ENCODE measurements around the gene SLC22A16.
"Not testable (repeated sequence)": the region's sequence is repeated elsewhere in the genome, so short reads cannot be mapped to it uniquely, and the experiment has no call there.

The SLC22A16 gene

GRCh38 chr6:110476046-110476849 lies at the start of gene SLC22A16:
TSS of gene SLC22A16 (minus strand) at chr6:110476613. CDS start at chr6:110476574, 39 bp downstream.
- H3K4me1 Mint-ChIP-seq: peaks cover 7 to 16% of the 10 kb centered on the region in 2 donors

DNA sequence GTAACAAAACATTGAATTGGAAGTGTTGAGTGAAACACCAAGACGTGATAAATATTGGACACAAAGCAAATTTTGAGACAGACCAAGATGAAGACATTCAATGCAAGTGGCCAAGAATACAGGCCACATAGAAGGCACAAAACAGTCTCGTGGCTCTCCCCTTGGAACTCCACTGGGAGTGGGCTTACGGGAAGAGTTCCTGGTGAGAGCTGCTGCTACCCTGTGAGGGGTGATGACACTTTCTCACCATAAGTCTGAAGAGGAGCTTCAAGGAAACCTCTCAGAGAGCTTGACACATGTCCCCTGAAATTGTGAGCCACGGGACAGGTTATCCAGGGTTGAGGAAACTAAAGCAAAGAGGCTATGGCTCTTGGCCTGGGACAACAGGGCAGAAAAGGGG lies 48.6 kb upstream of the SLC22A16 start:
- no peaks in the 10 kb centered on the region for H3K36me3 Mint-ChIP-seq
- no peak for DNase-seq

More at GRCh38 chr6:110476046-110476849, at the start of gene SLC22A16:
- Mint-ChIP-seq H3K36me3 (no peaks in the 10 kb centered on the region), H3K27ac (peak within 1 kb of the TSS; percentile 43), H3K27me3 (peaks cover 16 to 28% of the 10 kb centered on the region in 2 donors), H3K4me3 (peak within 1 kb of the TSS; percentile 86 to 89), H3K9me3 (peaks cover 4 to 7% of the 10 kb centered on the region in 2 donors)
- peak; percentile 11 for DNase-seq
- ATAC-seq (replicated peaks): peak; percentile 62 to 69

GRCh38 chr6:110524305-110524704 lies 47.9 kb upstream of the SLC22A16 start:
- H3K27ac Mint-ChIP-seq: no peak overlapping the region
- peaks cover 4 to 7% of the 10 kb centered on the region in 2 donors for H3K4me1 Mint-ChIP-seq
- H3K4me3 Mint-ChIP-seq: no peak overlapping the region
- H3K27me3 Mint-ChIP-seq: no peaks in the 10 kb centered on the region
- DNase-seq: no peak
- ATAC-seq (replicated peaks): no peak
- no peaks in the 10 kb centered on the region for H3K9me3 Mint-ChIP-seq
- no peaks in the 10 kb centered on the region for H3K36me3 Mint-ChIP-seq

More for the DNA sequence above, 48.6 kb upstream of the SLC22A16 start:
- no peak overlapping the region for H3K4me3 Mint-ChIP-seq
- H3K9me3 Mint-ChIP-seq: no peaks in the 10 kb centered on the region
- ATAC-seq (replicated peaks): no peak
- no peak overlapping the region for H3K27ac Mint-ChIP-seq
- no peaks in the 10 kb centered on the region for H3K27me3 Mint-ChIP-seq
- H3K4me1 Mint-ChIP-seq: peaks cover 10 to 12% of the 10 kb centered on the region in 2 donors

DNA sequence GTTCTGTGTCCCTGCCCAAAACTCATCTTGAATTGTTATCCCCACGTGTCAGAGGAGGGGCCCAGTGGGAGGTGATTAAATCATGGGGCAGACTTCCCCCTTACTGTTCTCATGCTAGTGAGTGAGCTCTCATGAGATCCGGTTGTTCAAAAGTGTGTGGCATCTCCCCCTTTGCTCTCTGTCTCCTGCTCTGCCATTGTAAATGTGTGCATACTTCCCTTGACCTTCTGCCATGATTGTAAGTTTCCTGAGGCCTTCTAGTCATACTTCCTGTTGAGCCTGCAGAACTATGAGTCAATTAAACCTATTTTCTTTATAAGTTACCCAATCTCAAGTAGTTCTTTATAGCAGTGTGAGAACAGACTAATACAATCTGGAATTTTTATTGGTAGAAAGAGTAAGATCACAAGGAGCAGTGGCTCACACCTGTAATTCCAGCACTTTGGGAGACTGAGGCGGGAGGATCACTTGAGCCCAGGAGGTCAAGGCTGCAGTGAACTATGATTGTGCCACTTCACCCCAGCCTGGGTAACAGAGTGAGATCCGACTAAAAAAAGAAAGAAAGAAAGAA lies 47.1 kb upstream of the SLC22A16 start:
- DNase-seq (no peak), ATAC-seq (replicated peaks) (no peak)
- H3K36me3 Mint-ChIP-seq: no peaks in the 10 kb centered on the region

GRCh38 chr6:110522427-110522826 lies 46.0 kb upstream of the SLC22A16 start:
- peaks cover 0 to under 1% of the 10 kb centered on the region in 2 donors for H3K27me3 Mint-ChIP-seq

More for the DNA sequence above, 47.1 kb upstream of the SLC22A16 start:
- H3K27me3 Mint-ChIP-seq: no peaks in the 10 kb centered on the region
- no peaks in the 10 kb centered on the region for H3K9me3 Mint-ChIP-seq
- H3K4me3 Mint-ChIP-seq: no peak overlapping the region
- H3K4me1 Mint-ChIP-seq: peaks cover 0 to 2% of the 10 kb centered on the region in 2 donors
- no peak overlapping the region for H3K27ac Mint-ChIP-seq

DNA sequence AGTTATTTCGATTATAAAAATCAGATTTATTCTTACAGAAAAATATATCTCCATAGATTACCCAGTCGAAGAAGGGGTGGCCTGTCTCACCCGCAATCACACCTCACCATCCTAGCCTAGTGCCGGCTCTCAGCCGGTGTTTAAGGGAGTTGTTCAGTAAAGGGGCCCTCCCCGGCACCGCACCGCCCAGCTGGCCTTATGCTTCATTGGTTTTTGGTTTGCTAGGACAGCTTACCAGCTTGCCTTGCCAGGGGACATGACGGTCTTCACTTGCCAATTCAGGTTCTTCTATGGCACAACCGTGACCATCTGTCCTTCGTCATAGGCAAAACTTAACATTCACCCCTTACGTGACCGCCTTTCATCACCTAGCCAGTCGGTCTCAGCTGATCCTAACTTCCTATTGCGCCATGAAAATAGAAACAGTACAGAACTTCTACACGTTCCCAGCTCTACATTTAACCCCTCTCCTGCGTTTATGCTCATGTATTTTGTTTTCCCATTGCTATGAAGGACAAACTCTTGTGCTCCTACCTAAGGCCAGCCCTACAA lies 44.7 kb upstream of the SLC22A16 start:
- H3K9me3 Mint-ChIP-seq: no peaks in the 10 kb centered on the region
- no peak overlapping the region for H3K27ac Mint-ChIP-seq
- H3K4me3 Mint-ChIP-seq: no peak overlapping the region
- DNase-seq (no peak), ATAC-seq (replicated peaks) (no peak)
- H3K36me3 Mint-ChIP-seq: no peaks in the 10 kb centered on the region
- no peaks in the 10 kb centered on the region for H3K4me1 Mint-ChIP-seq
- peaks cover 0 to 3% of the 10 kb centered on the region in 2 donors for H3K27me3 Mint-ChIP-seq

More at GRCh38 chr6:110522427-110522826, 46.0 kb upstream of the SLC22A16 start:
- H3K27ac Mint-ChIP-seq: no peak overlapping the region
- no peak for DNase-seq
- no peak for ATAC-seq (replicated peaks)
- no peaks in the 10 kb centered on the region for H3K9me3 Mint-ChIP-seq
- H3K36me3 Mint-ChIP-seq: no peaks in the 10 kb centered on the region
- H3K4me1 Mint-ChIP-seq: no peaks in the 10 kb centered on the region
- H3K4me3 Mint-ChIP-seq: no peak overlapping the region

- H3K4me3 Mint-ChIP-seq: no peak overlapping the region
- no peak for DNase-seq
These were observed 44.0 kb upstream of the SLC22A16 start for GRCh38 chr6:110520209-110520965.

GRCh38 chr6:110517601-110518281 lies 41.3 kb upstream of the SLC22A16 start:
- Mint-ChIP-seq H3K36me3 (no peaks in the 10 kb centered on the region), H3K27ac (no peak overlapping the region), H3K9me3 (no peaks in the 10 kb centered on the region), H3K27me3 (peaks cover 0 to 3% of the 10 kb centered on the region in 2 donors), H3K4me1 (peaks cover 3 to 7% of the 10 kb centered on the region in 2 donors), H3K4me3 (no peak overlapping the region)
- no peak for ATAC-seq (replicated peaks)
- no peak for DNase-seq

More at GRCh38 chr6:110520209-110520965, 44.0 kb upstream of the SLC22A16 start:
- Mint-ChIP-seq H3K27ac (no peak overlapping the region), H3K27me3 (peaks cover 0 to 3% of the 10 kb centered on the region in 2 donors), H3K4me1 (no peaks in the 10 kb centered on the region), H3K9me3 (no peaks in the 10 kb centered on the region), H3K36me3 (no peaks in the 10 kb centered on the region)
- ATAC-seq (replicated peaks): no peak

DNA sequence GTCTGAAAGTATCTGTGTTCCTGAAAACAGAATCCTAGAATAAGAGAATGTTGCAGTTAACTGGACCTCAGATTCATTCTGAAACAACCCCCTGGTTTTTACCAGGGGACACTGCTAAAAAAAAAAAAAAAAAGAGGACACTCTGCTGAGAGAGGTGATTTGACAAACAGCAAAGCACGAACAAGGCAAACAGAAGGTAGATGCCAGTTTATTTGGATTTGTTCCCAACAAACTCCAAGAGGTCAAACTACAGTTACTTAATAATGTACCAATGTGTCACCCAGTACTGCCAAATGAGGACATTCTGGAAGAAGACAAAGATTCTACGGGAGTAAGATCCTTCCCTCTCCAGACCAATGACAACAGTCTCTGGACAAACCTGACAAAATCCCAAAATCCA lies 40.6 kb upstream of the SLC22A16 start:
- Mint-ChIP-seq H3K27ac (no peak overlapping the region), H3K4me3 (no peak overlapping the region), H3K9me3 (no peaks in the 10 kb centered on the region), H3K4me1 (peaks cover 3 to 7% of the 10 kb centered on the region in 2 donors), H3K27me3 (peaks cover 3 to 5% of the 10 kb centered on the region in 2 donors), H3K36me3 (no peaks in the 10 kb centered on the region)
- no peak for ATAC-seq (replicated peaks)
- no peak for DNase-seq

DNA sequence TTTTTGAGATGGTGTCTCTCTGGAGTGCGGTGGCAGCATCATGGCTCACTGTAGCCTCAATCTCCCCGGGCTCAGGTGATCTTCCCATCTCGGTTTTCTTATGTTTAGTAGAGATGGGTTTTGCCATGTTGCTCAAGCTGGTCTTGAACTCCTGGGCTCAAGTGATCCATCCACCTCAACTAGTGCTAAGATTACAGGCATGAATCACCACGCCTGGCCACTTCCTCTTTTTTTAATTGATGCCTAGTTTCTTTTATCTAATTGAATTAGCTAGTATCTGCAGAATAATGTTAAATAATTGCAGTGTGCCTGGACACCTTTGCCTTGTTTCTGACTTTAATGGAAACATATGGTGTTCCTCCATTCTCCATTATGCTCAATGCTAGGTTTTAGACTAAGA lies 38.4 kb upstream of the SLC22A16 start:
- no peaks in the 10 kb centered on the region for H3K9me3 Mint-ChIP-seq
- no peak overlapping the region for H3K4me3 Mint-ChIP-seq
- H3K36me3 Mint-ChIP-seq: no peaks in the 10 kb centered on the region
- H3K27ac Mint-ChIP-seq: no peak overlapping the region
- H3K4me1 Mint-ChIP-seq: peaks cover 4 to 10% of the 10 kb centered on the region in 2 donors
- DNase-seq: no peak
- ATAC-seq (replicated peaks): peak; percentile 46 to 55
- peaks cover 3 to 12% of the 10 kb centered on the region in 2 donors for H3K27me3 Mint-ChIP-seq

GRCh38 chr6:110512991-110513390 lies 36.6 kb upstream of the SLC22A16 start:
- ATAC-seq (replicated peaks): no peak

GRCh38 chr6:110512549-110512948 lies 36.1 kb upstream of the SLC22A16 start:
- not testable (repeated sequence) for H3K27ac Mint-ChIP-seq; ATAC-seq (replicated peaks); H3K36me3 Mint-ChIP-seq; DNase-seq; H3K9me3 Mint-ChIP-seq; H3K4me3 Mint-ChIP-seq
- peaks cover 14 to 26% of the 10 kb centered on the region in 2 donors for H3K4me1 Mint-ChIP-seq
- H3K27me3 Mint-ChIP-seq: peaks cover 3 to 12% of the 10 kb centered on the region in 2 donors

More at GRCh38 chr6:110512991-110513390, 36.6 kb upstream of the SLC22A16 start:
- no peak for DNase-seq
- Mint-ChIP-seq H3K27ac (no peak overlapping the region), H3K9me3 (peaks cover 2 to 3% of the 10 kb centered on the region in 2 donors), H3K36me3 (no peaks in the 10 kb centered on the region), H3K4me1 (peaks cover 14 to 26% of the 10 kb centered on the region in 2 donors), H3K4me3 (no peak overlapping the region), H3K27me3 (peaks cover 3 to 12% of the 10 kb centered on the region in 2 donors)

GRCh38 chr6:110511401-110511800 lies 35.0 kb upstream of the SLC22A16 start:
- Mint-ChIP-seq H3K27me3 (peaks cover 0 to 12% of the 10 kb centered on the region in 2 donors), H3K27ac (no peak overlapping the region), H3K4me3 (no peak overlapping the region), H3K36me3 (no peaks in the 10 kb centered on the region), H3K9me3 (peaks cover 2 to 3% of the 10 kb centered on the region in 2 donors), H3K4me1 (peaks cover 14 to 26% of the 10 kb centered on the region in 2 donors)
- DNase-seq (no peak), ATAC-seq (replicated peaks) (no peak)

Measured in stimulated activated naive B cell treated with anti-CD40 and anti-IgM and Interleukin-4, amounts not matched to agents 10 μg/mL and 1 μg/mL and 100 μg/mL, for 72 hours (primary cell).